Uterus (tissue), 4 donors: ENCODE measurements around the gene CFAP300. TPM values are rescaled to one million over a fixed set of nuclear protein-coding genes. Genes with fewer than 3 reads are reported as not detected.

Experiments used
- DNase-seq, 2 donors: peaks; one replicate each; pipeline ENCODE4 v3.0.0-alpha.2; 2019 to 2020
- H3K27ac ChIP-seq, 2 donors: fragments of 200-600 bp; sonication (generic); 1 replicate in 1 of 2; 2 replicates in 1 of 2; pipeline ENCODE4 v1.5.1; 2016 to 2018
- H3K27me3 ChIP-seq, 2 donors: fragments of 200-600 bp; sonication (generic); one replicate each; pipeline ENCODE4 v1.5.1; 2018 to 2019; ENCODE audit warnings: control low read depth in 1 of 2
- H3K36me3 ChIP-seq, 2 donors: fragments of 200-600 bp; sonication (generic); one replicate each; pipeline ENCODE4 v1.5.1; 2019; ENCODE audit warnings: control low read depth in 1 of 2
- H3K4me1 ChIP-seq, 2 donors: fragments of 200-600 bp; sonication (generic); one replicate each; pipeline ENCODE4 v1.5.1; 2018 to 2019; ENCODE audit warnings: control low read depth in 1 of 2
- H3K4me3 ChIP-seq, 2 donors: fragments of 200-600 bp; sonication (generic); 1 replicate in 1 of 2; 2 replicates in 1 of 2; pipeline ENCODE4 v1.5.1; 2018 to 2019; ENCODE audit warnings: mild to moderate bottlenecking in 1 of 2
- H3K9me3 ChIP-seq, 2 donors: fragments of 200-600 bp; sonication (generic); one replicate each; pipeline ENCODE4 v1.5.1; 2019; ENCODE audit warnings: control low read depth in 1 of 2
- CTCF ChIP-seq, 4 experiments: fragments of 200-600 bp in 2 of 4; fragments of 450-650 bp in 2 of 4; sonication (generic) in 2 of 4; IDR thresholded peaks; one replicate each; pipeline ENCODE4 v1.5.1; 2016 to 2019; ENCODE audit warnings: antibody characterized with exemption in 4 of 4, mild to moderate bottlenecking in 2 of 4, moderate library complexity in 1 of 4
- POLR2A ChIP-seq, 2 donors: fragments of 450-650 bp; IDR thresholded peaks; one replicate each; pipeline ENCODE4 v1.6.1; 2016; ENCODE audit warnings: antibody characterized with exemption in 2 of 2, mild to moderate bottlenecking in 1 of 2, moderate library complexity in 1 of 2
- intact Hi-C: fragments of 100-400 bp; cut with DNase I; formaldehyde crosslinking; loops from one replicate; pipeline ENCODE4 v1.15.1; 2023; ENCODE audit warnings: low total_unique reads
- total RNA-seq, 4 donors: library from RNA; depleted of rRNA in 3 of 4; stranded (reverse); fragments of >200 nt in 3 of 4; gene quantifications; one replicate each; pipeline versions ENCODE4 v1.1.0 to v1.2.4, GENCODE V29; 2014 to 2023
- donor health status: DM: yes; HTN: yes; CAD: no.

The CFAP300 gene
- total RNA-seq = 1 to 10 TPM in 3 of 4 donors, under 1 TPM in 1; 0.26 to 8.4 (median 4.3) TPM

- H3K36me3 ChIP-seq = no peaks in the 10 kb centered on the region
- no peaks in the 10 kb centered on the region for H3K4me1 ChIP-seq
- peak within 1 kb of the TSS; percentile 77 to 88 for H3K27ac ChIP-seq
- H3K4me3 ChIP-seq = peak within 1 kb of the TSS; percentile 56 to 61
- no peaks in the 10 kb centered on the region for H3K27me3 ChIP-seq
- intact Hi-C loops = no loop called here
- TF ChIP-seq CTCF (IDR thresholded peaks at IDR 0.05) = no peak
- TF ChIP-seq POLR2A (IDR thresholded peaks at IDR 0.05) = peak in 1 of 2 donors; percentile 40
- DNase-seq = peak; percentile 83 to 91
- no peaks in the 10 kb centered on the region for H3K9me3 ChIP-seq
These were observed at the start of gene CFAP300 for GRCh38 chr11:102047305-102047924. CFAP300 (plus strand) TSS chr11:102047437; CDS start chr11:102047471, 34 bp downstream.

- DNase-seq = no peak
- intact Hi-C loops = loop anchor here (10.0 kb wide), 1 partner anchor 137 kb away; no protein-coding TSS in a partner anchor
These were observed 45.4 kb upstream of the CFAP300 start for GRCh38 chr11:102001657-102002338.

GRCh38 chr11:102004220-102004619, 43.0 kb upstream of the CFAP300 start:
- Histone ChIP-seq H3K36me3 (no peaks in the 10 kb centered on the region), H3K4me1 (no peaks in the 10 kb centered on the region), H3K4me3 (no peak overlapping the region), H3K27ac (no peak overlapping the region), H3K27me3 (no peaks in the 10 kb centered on the region), H3K9me3 (no peaks in the 10 kb centered on the region)
- DNase-seq = no peak
- TF ChIP-seq POLR2A (IDR thresholded peaks at IDR 0.05) (no peak), CTCF (IDR thresholded peaks at IDR 0.05) (no peak)
- intact Hi-C loops = loop anchor here (10.0 kb wide), 1 partner anchor 139 kb away; no protein-coding TSS in a partner anchor

More at GRCh38 chr11:102001657-102002338, 45.4 kb upstream of the CFAP300 start:
- no peaks in the 10 kb centered on the region for H3K4me1 ChIP-seq
- H3K9me3 ChIP-seq = no peaks in the 10 kb centered on the region
- no peak overlapping the region for H3K4me3 ChIP-seq
- H3K27me3 ChIP-seq = no peaks in the 10 kb centered on the region
- TF ChIP-seq POLR2A (IDR thresholded peaks at IDR 0.05) = no peak
- no peak for TF ChIP-seq CTCF (IDR thresholded peaks at IDR 0.05)
- H3K27ac ChIP-seq = no peak overlapping the region
- H3K36me3 ChIP-seq = no peaks in the 10 kb centered on the region

- intact Hi-C loops = loop anchor here (10.0 kb wide), 1 partner anchor 141 kb away; no protein-coding TSS in a partner anchor
- H3K9me3 ChIP-seq = no peaks in the 10 kb centered on the region
- H3K4me3 ChIP-seq = no peak overlapping the region
- no peak for DNase-seq
- TF ChIP-seq CTCF (IDR thresholded peaks at IDR 0.05) = no peak
- no peak overlapping the region for H3K27ac ChIP-seq
- no peaks in the 10 kb centered on the region for H3K27me3 ChIP-seq
- H3K4me1 ChIP-seq = no peaks in the 10 kb centered on the region
- no peaks in the 10 kb centered on the region for H3K36me3 ChIP-seq
These were observed 41.9 kb upstream of the CFAP300 start for GRCh38 chr11:102005306-102005705.
